Non-pigmented ciliary epithelial cell (primary cell): ENCODE measurements around the gene PLPP7.

Experiments used
- DNase-seq: peaks from one replicate; pipeline ENCODE4 v3.0.0-alpha.2; 2010; ENCODE audit warnings: low read depth

The PLPP7 gene

DNA sequence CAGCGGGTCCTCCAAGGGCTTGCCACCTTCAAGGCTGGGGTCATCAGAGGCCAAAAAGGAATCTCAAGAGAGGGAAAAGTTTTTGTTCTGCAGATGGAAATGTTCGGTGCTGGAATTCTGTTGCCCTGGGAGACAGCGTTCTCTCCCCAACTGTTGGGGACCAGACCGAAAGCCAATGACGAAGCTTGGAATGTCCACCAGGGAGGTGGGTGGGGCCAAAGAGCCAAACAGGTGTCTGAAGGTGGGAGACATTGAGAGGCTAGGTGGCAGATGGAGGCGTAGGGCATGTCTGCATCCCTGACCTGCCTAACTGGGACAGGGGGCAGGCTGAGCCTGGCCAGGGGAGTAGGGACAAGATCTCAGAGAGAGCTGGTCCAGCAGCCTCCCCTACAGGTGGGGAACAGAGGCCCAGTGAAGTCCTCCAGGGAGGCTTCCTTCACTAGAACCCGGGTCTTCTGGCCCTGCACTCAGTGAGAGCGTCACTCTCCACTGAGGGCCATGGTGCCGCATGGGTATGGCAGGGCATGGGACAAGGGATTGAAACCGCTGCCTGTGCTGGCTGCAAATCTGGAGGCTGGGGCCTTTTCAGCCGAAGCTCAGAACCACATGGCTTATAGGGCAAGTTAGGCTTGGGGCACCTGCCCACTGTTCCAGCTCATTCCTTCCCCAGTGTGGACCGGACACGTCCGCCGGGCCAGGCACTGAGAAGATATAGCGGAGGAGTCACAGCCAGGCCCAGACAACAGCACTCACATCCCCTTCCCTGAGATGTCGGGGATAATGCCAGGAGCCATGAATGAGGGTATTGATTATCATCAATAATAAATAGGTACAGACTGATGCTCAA is 8.2 kb upstream of the PLPP7 start:
- no peak for DNase-seq

GRCh38 chr9:131282175-131282574 is 7.3 kb upstream of the PLPP7 start:
- DNase-seq, result no peak

- DNase-seq, result no peak
Measured at GRCh38 chr9:131282688-131283422, 6.7 kb upstream of the PLPP7 start.

- DNase-seq, result no peak
Measured at GRCh38 chr9:131284856-131285255, 4.7 kb upstream of the PLPP7 start.

- DNase-seq, result no peak
Measured at GRCh38 chr9:131287359-131287758, 2.2 kb upstream of the PLPP7 start.

DNA sequence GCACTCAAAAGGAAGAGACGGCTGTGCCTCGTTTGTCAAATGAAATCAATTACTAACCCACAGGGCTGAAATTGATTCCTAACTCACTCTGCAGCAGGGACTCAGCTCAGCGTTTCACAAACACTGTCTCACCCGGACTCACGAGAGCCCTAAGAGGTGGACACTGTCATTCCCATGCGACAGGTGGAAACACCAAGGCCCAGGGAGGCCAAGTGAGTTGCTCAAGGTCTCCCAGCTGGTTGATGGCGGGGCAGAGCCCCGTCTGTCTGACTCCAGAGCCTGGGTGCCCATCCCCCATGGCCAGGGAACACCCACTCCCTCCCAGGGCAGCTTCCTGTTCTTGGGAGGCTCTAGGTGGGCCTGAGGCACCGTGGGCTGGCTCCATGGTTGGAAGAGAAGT is 1.3 kb upstream of the PLPP7 start:
- no peak for DNase-seq

DNA sequence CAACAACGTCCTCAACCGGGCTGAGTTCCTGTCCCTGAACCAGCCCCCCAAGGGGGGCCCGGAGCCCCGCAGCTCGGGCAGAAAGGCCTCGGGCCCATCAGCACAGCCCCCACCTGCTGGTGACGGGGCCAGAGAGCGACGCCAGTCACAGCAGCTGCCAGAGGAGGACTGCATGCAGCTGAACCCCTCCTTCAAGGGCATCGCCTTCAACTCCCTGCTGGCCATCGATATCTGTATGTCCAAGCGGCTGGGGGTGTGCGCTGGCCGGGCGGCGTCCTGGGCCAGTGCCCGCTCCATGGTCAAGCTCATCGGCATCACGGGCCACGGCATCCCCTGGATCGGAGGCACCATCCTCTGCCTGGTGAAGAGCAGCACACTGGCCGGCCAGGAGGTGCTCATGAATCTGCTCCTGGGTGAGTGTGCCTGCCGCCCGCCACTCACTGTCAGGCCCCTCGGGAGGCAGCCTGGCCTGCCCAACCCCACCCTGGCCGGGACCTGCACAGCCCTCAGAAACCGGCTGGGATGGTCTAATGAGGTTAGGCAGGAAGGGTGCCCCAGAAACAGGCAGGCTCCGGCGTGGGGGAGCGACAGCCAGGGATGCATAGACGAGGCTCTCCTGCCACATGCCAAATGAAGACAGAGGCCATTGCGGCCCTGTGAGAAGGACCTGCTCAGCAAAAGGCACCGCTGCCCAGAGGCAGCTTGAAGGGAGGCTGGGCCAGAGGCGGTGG is 678 bp downstream of the PLPP7 start:
- no peak for DNase-seq

DNA sequence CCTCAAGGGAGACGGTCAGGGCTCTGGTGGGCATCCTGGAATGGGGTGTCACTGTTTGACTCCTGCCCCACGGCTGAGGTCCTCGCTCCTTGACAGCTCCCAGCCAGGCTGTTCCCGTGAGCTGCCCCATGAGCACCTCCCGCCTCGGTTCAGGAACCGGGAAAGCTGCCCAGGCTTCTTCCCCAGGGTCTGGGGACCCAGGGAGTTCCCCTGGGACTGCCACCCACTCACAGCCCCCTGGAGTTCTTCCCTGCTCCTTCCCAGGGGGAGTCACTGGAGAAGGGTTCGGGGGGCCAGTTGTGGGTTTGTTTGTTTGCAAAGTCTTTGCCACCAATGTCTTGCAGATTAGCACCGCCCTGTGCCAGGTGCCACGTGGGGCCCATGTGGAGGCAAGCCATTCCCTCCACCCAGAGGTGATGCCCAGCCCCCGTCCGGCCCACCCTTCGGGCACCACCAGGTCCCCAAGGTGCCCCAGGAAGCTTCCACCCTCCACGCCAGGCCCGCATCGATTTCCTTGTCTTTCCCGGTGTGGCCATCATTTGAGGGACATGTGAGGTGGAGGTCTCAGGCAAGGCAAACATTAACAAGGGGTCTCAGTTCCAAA is 1.3 kb downstream of the PLPP7 start:
- no peak for DNase-seq

DNA sequence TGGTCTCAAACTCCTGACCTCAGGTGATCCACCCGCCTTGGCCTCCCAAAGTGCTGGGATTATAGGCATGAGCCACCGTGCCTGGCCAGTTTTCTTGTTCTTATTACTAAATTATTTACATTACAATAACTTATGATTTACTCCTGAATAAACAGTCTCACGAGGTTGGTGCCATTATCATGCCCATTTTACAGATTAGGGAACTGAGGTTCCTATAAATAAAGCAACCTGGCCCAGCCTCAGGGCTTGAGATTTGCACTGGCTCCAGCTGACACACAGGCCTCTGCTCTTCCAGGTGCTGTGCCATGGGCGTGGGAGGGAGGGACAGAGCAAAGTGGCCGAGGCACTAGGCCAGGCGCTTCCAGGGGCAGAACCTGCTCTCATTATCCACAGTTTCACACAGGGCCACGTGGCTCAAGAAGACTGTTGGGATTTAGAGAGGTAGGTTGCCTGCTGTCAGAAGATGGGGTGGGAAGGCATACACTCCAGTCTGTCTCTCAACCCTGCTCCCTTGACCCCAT is 2.3 kb downstream of the PLPP7 start:
- DNase-seq, result no peak

GRCh38 chr9:131292937-131293336 is 3.4 kb downstream of the PLPP7 start:
- DNase-seq, result no peak

- DNase-seq, result no peak
Measured at GRCh38 chr9:131296460-131296859, 6.9 kb downstream of the PLPP7 start.

DNA sequence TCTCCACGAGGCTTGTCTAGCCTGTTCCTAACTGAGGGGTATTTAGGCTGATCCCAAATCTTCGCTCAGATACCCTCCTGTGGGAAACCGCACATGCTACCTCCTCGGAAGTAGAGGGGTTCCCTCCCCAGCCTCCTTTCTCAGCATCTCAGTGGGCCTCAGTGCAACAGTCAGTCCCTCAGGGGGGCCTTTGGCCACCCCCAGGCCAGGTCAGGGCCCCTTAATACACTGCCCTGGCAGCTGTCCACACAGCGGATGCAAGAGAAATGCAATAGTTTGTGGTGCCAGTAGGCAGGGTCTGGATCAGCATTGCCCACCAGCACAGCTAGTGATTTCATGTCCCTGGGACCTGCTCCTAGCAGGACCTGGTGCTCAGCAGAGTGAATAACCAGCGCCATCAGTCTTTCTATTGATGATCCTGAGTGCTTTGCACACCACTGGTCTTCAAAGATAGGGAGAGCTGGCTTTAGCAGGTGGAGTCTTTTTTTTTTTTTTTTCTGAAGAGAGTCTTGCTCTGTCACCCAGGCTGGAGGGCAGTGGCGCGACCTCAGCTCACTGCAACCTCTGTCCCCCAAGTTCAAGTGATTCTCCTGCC is 7.5 kb downstream of the PLPP7 start:
- DNase-seq, result no peak

GRCh38 chr9:131297903-131298302 is 8.4 kb downstream of the PLPP7 start:
- no peak for DNase-seq

GRCh38 chr9:131298341-131298740 is 8.8 kb downstream of the PLPP7 start:
- DNase-seq, result no peak

GRCh38 chr9:131298816-131299215 is 9.3 kb downstream of the PLPP7 start:
- DNase-seq, result no peak

DNA sequence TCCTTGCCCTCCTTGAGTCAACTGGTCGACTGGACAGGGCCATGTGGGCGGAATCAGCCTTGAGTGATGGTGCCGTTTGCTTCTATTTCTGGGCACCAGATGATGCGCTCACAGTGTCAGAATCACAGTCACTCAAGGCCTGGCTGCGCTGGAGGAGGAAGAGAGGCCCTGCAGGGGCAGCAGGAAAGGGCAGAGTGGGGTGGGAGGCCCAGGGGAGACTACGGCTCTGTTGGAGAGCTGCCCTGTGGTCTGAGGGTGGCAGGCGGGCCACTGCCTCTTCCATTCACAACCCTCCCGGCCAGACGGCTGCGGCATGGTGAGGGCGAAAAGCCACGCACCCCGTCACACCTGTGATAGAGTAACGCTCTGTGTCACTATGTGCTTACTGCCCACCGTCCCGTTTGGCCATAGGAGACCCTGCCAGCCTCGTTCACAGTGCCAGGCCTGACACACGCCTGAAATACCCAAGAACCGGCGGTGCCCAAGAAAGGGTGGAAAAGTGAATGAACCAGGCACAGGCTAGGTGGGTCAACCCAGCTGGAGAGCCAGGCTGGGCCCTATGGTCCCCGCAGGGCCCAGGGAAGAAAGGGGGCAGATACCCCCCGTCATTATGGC is 9.9 kb downstream of the PLPP7 start:
- DNase-seq, result no peak

DNA sequence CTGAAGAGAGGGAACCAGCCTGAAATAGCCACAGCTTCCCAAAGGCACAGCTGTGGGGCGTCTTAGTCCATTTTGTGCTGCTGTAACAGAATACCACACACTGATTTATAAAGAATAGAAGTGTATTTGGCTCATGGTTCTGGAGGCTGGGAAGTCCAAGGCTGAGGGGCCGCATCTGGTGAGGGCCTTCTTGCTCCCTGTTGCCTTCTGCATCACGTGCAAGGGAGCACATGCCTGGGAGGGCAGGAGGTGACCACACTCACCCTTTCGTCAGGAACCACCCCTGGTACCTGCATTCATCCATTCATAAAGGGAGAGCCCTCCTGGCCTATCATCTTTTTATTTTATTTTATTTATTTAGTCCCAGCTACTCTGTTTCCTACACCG is 10.4 kb downstream of the PLPP7 start:
- DNase-seq, result no peak

- no peak for DNase-seq
Measured at GRCh38 chr9:131300444-131300843, 10.9 kb downstream of the PLPP7 start.

DNA sequence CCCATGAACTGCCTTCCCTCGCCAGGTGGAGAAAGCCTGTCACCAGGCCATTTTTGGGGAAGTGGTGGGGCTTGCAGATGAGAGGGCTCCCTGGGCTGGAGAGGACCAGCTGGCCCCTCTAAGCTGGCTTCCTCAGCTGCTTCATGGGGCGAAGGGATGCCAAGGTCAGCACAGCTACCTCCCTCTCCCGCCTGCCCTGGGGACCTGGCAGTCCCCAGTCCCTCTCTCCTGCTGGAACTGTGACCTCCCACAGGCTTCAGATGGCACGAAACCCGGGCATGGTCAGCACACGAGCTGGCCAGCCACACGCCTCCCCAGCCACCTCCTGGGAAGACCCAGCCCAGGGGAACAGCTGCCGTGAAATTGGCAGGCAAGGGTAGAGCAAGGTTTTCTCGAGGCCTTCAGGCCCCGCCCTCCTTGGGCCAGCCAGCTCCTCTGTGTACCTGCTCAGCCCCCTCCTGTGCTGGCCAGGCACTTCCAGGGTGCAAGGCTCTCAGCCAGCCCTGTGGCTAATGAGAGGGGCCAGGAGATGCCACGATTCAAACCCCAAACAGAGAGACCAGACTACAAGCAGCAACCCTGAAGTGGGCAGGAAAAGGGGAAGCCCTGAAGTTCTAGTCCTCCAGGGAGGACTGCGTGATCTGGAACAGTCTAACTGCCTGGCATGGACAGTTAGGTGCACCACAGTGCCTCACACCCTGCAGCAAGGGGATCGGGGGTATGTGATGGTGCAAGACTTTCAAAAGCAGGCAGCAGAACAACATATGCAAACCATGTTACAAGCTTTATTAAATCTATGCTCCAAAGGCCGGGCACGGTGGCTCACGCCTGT is 12.9 kb downstream of the PLPP7 start:
- DNase-seq, result no peak
